K562 (cell line): ENCODE measurements around the gene FAM120B. TPM values are rescaled to one million over a fixed set of nuclear protein-coding genes. Genes with fewer than 3 reads are reported as not detected.
A peak's percentile ranks its signal among the peaks of the same experiment; 100 is the strongest.

Experiments
- ATAC-seq: fragments of 200-7000 bp; cut with Tn5 transposase; 3 replicates; pipeline ENCODE4 v1.9.1; 2020; ENCODE audit warnings: moderate library complexity
- BruUV-seq: library from RNA; stranded (reverse); fragments of 400-500 nt; replicated peaks from 2 replicates; lab custom pipeline; 2021; lab: Mats Ljungman, UMichigan
- CTCF ChIA-PET: fragments of 300-600 bp; formaldehyde crosslinking; extraction: SDS; loops from one replicate; lab custom pipeline; 2021; ENCODE audit warnings: low intra/inter-chr PET ratio; lab: Yijun Ruan, JAX
- POLR2A ChIA-PET: fragments of 300-600, 350-650 bp; sonication (Branson Sonifier 250); formaldehyde crosslinking; extraction: SDS; loops from one replicate; lab custom pipeline; 2021; ENCODE audit warnings: antibody characterized with exemption, inconsistent platforms; lab: Yijun Ruan, JAX
- DNase-seq, 4 experiments: peaks; one replicate each; pipeline versions ENCODE4 v3.0.0 to v3.0.0-alpha.2; 2011 to 2018; ENCODE audit warnings: low spot score in 3 of 4, mixed read lengths in 3 of 4; ENCODE audit errors: extremely low read depth in 1 of 4
- FAIRE-seq: peaks from 2 replicates; lab custom pipeline; 2011; peaks lifted over from hg19 to GRCh38; lab: Jason Lieb, UNC
- H2AFZ ChIP-seq: 2 replicates; pipeline ENCODE4 v1.6.0; 2011; ENCODE audit warnings: low read depth, low read length, control low read depth, inconsistent platforms
- H3K27ac ChIP-seq: fragments of 200-600 bp; 3 replicates; pipeline ENCODE4 v1.8.0; 2011; ENCODE audit warnings: low read depth, mild to moderate bottlenecking, control low read depth, inconsistent platforms, low read length, moderate library complexity, mixed read lengths; ENCODE audit errors: extremely low read depth
- H3K27me3 ChIP-seq, 2 experiments: fragments of 300-600 bp in 1 of 2; 2 replicates in 1 of 2; 3 replicates in 1 of 2; pipeline versions ENCODE4 v1.6.0 to v1.8.0; 2011; ENCODE audit warnings: inconsistent platforms in 2 of 2, low read length in 2 of 2, mild to moderate bottlenecking in 1 of 2, mixed read lengths in 1 of 2, moderate library complexity in 1 of 2; ENCODE audit not compliant: control insufficient read depth in 2 of 2, insufficient read depth in 2 of 2
- H3K36me3 ChIP-seq: fragments of 300-600 bp; 3 replicates; pipeline ENCODE4 v1.8.0; 2011; ENCODE audit warnings: mild to moderate bottlenecking, low read length, inconsistent platforms; ENCODE audit not compliant: control insufficient read depth, insufficient read depth
- H3K4me1 ChIP-seq, 2 experiments: fragments of 200-600 bp in 1 of 2; replicated peaks in 1 of 2; 2 replicates in 1 of 2; 3 replicates in 1 of 2; pipeline versions ENCODE4 v1.5.1 to v1.8.0; 2011; ENCODE audit warnings: inconsistent platforms in 2 of 2, low read length in 2 of 2, mild to moderate bottlenecking in 1 of 2, mixed read lengths in 1 of 2, moderate library complexity in 1 of 2; ENCODE audit not compliant: control insufficient read depth in 2 of 2, insufficient read depth in 2 of 2
- H3K4me2 ChIP-seq: 2 replicates; pipeline ENCODE4 v1.6.1; 2011; ENCODE audit warnings: low read length, control low read depth, inconsistent platforms, mixed read lengths; ENCODE audit not compliant: insufficient read depth
- H3K4me3 ChIP-seq: fragments of 200-600 bp; sonication (generic), shearing (Covaris generic); 2 replicates; pipeline ENCODE4 v1.5.1; 2016; ENCODE audit warnings: control low read depth, inconsistent platforms
- H3K79me2 ChIP-seq: fragments of 200-600 bp; 3 replicates; pipeline ENCODE4 v1.8.0; 2011; ENCODE audit warnings: low read length, inconsistent platforms; ENCODE audit not compliant: control insufficient read depth, insufficient read depth
- H3K9ac ChIP-seq, 2 experiments: 2 replicates each; pipeline versions ENCODE4 v1.6.0 to v1.6.1; 2011; ENCODE audit warnings: low read depth in 2 of 2, low read length in 2 of 2, control low read depth in 1 of 2, inconsistent platforms in 1 of 2, mild to moderate bottlenecking in 1 of 2, mixed read lengths in 1 of 2; ENCODE audit not compliant: insufficient read depth in 1 of 2
- H3K9me1 ChIP-seq: one replicate; pipeline ENCODE4 v1.6.0; 2011; ENCODE audit warnings: inconsistent platforms, mild to moderate bottlenecking, low read length, moderate library complexity; ENCODE audit not compliant: control insufficient read depth, insufficient read depth
- H3K9me3 ChIP-seq: replicated peaks from 2 replicates; pipeline ENCODE4 v1.5.1; 2011; ENCODE audit warnings: low read depth, low read length, inconsistent platforms; ENCODE audit not compliant: control insufficient read depth, insufficient read depth
- H4K20me1 ChIP-seq: replicated peaks from 2 replicates; pipeline ENCODE4 v1.6.1; 2011; ENCODE audit warnings: low read length, inconsistent platforms, mixed read lengths; ENCODE audit not compliant: control insufficient read depth, insufficient read depth
- ARHGAP35 ChIP-seq: fragments of 450-650 bp; IDR thresholded peaks from 2 replicates; pipeline ENCODE4 v1.6.1; 2018; ENCODE audit not compliant: partially characterized antibody
- PTRF ChIP-seq: fragments of 450-650 bp; IDR thresholded peaks from 2 replicates; pipeline ENCODE4 v1.6.1; 2016; ENCODE audit warnings: mild to moderate bottlenecking, missing genetic modification characterization, missing compliant biosample characterization
- RAD21 ChIP-seq, 2 experiments: fragments of 250-450 bp in 1 of 2; fragments of 450-650 bp in 1 of 2; sonication (Bioruptor Pico) in 1 of 2; formaldehyde crosslinking in 1 of 2; IDR thresholded peaks in 1 of 2; conservative IDR thresholded peaks in 1 of 2; 2 replicates each; pipeline versions ENCODE4 v1.4.0 to v1.8.0; 2020 to 2022; ENCODE audit warnings: mild to moderate bottlenecking in 2 of 2, moderate library complexity in 1 of 2
- SMARCA4 ChIP-seq: fragments of 450-650 bp; IDR thresholded peaks from 2 replicates; pipeline ENCODE4 v1.6.1; 2016
- SMC3 ChIP-seq: conservative IDR thresholded peaks from 2 replicates; pipeline ENCODE4 v1.6.1; 2011; ENCODE audit warnings: low read depth, low read length, improper control_type of control experiment; ENCODE audit not compliant: insufficient read depth
- SRSF1 ChIP-seq: fragments of 200-400 bp; formaldehyde crosslinking; IDR thresholded peaks from 2 replicates; pipeline ENCODE4 v1.6.1; 2017; ENCODE audit warnings: mild to moderate bottlenecking, low read depth, low read length, moderate library complexity
- STAT5A ChIP-seq: IDR thresholded peaks from 2 replicates; pipeline ENCODE4 v1.6.1; 2012; ENCODE audit warnings: low read length, inconsistent platforms, borderline replicate concordance
- TCF15 ChIP-seq: fragments of 250-450 bp; sonication (Bioruptor Pico); IDR thresholded peaks from 2 replicates; pipeline ENCODE4 v1.8.0; 2022; ENCODE audit warnings: moderate library complexity, mild to moderate bottlenecking, inconsistent platforms
- XRCC4 ChIP-seq: IDR thresholded peaks from one replicate; pipeline ENCODE4 v1.6.1; 2011; ENCODE audit not compliant: insufficient read depth, insufficient read length; ENCODE audit errors: extremely low read depth
- WGBS: fragments of 100-300 bp; shearing (Covaris generic); methylation state at CpG from one replicate; pipeline ENCODE4 v1.1.6; 2016; ENCODE audit warnings: low coverage, mixed read lengths; ENCODE audit not compliant: insufficient coverage; ENCODE audit errors: missing lambda C conversion rate; 5-methylcytosine and 5-hydroxymethylcytosine counted together
- in situ Hi-C: fragments of 300-500 bp; cut with MboI; formaldehyde crosslinking; loops from 4 replicates; pipeline ENCODE4 v1.15.0; 2018; ENCODE audit warnings: inconsistent platforms, mixed read lengths
- intact Hi-C: fragments of 100-400 bp; cut with micrococcal nuclease; formaldehyde crosslinking; loops from 2 replicates; pipeline ENCODE4 v1.14.2; 2022
- polyA plus RNA-seq, 8 experiments: library from polyadenylated mRNA; depleted of rRNA in 4 of 8; stranded (reverse) in 5 of 8; unstranded in 3 of 8; fragments of >200 nt; fragmentation: Nextera tagmentation in 2 of 8; fragmentation: Illumina TruSeq in 1 of 8; extraction: Ambion mirVana in 2 of 8; extraction: Trizol in 1 of 8; gene quantifications; 2 replicates each; pipeline versions ENCODE4 v1.2.1 to v1.2.3, GENCODE V29; 2011 to 2014; ENCODE audit warnings: inconsistent platforms in 1 of 8, missing spikeins in 1 of 8
- total RNA-seq, 7 experiments: library from RNA; depleted of rRNA in 6 of 7; stranded (reverse); fragments of >200 nt in 6 of 7; fragmentation: Illumina TruSeq in 2 of 7; extraction: Trizol in 2 of 7; gene quantifications; 2 replicates each; pipeline versions ENCODE4 v1.2.1 to v1.2.3, GENCODE V29; 2011 to 2021; ENCODE audit warnings: low replicate concordance in 1 of 7
- TF ChIP-seq, protein P1 (sequence below): fragments of 250-450 bp; sonication (Bioruptor Pico); IDR thresholded peaks from 2 replicates; pipeline ENCODE4 v1.8.0; 2021; ENCODE audit warnings: mild to moderate bottlenecking, moderate library complexity
- TF ChIP-seq, protein P2 (sequence below), 3 experiments: IDR thresholded peaks in 2 of 3; conservative IDR thresholded peaks in 1 of 3; 2 replicates each; pipeline ENCODE4 v1.5.1; 2011 to 2012; ENCODE audit warnings: low read length in 3 of 3, mild to moderate bottlenecking in 3 of 3, control low read depth in 2 of 3, improper control_type of control experiment in 1 of 3, inconsistent platforms in 1 of 3, low read depth in 1 of 3, mixed read lengths in 1 of 3, moderate library complexity in 1 of 3; ENCODE audit not compliant: insufficient read depth in 2 of 3

The FAM120B gene
- total and polyA plus RNA-seq, 9 of the 15 experiments (the other 6 are each of a cell fraction or from before 2014, with no cell fraction given) = 3.5 to 22.6 (median 14.7) TPM

GRCh38 chr6:170443151-170443662 is 136.6 kb downstream of the FAM120B start:
- Histone ChIP-seq H3K9ac (no peak overlapping the region), H3K9me3 (no peaks in the 10 kb centered on the region), H3K9me1 (no peaks in the 10 kb centered on the region), H3K27ac (no peak overlapping the region), H3K4me3 (no peak overlapping the region), H3K36me3 (no peaks in the 10 kb centered on the region), H3K4me1 (peaks cover 0 to 12% of the 10 kb centered on the region in 2 experiments; a peak in 2 of 5 replicates), H3K27me3 (peaks cover 49 to 83% of the 10 kb centered on the region in 2 experiments), H3K79me2 (no peaks in the 10 kb centered on the region), H3K4me2 (no peak overlapping the region), H2AFZ (no peak overlapping the region), H4K20me1 (peaks cover 5% of the 10 kb centered on the region)
- BruUV-seq = no TSS peak
- ATAC-seq (peak; percentile 56), DNase-seq (no peak), FAIRE-seq (no peak)
- ChIA-PET POLR2A (interaction anchor here (0.6 to 1.6 kb wide), 3 partner anchors 18 to 742 kb away, joined by 3 to 5 read pairs (median 3); no protein-coding TSS in a partner anchor), CTCF (no interaction called here)
- TF ChIP-seq TCF15 (CRISPR knock-in tag) = no peak
- TF ChIP-seq SMARCA4 = no peak
- TF ChIP-seq, protein P1, sequence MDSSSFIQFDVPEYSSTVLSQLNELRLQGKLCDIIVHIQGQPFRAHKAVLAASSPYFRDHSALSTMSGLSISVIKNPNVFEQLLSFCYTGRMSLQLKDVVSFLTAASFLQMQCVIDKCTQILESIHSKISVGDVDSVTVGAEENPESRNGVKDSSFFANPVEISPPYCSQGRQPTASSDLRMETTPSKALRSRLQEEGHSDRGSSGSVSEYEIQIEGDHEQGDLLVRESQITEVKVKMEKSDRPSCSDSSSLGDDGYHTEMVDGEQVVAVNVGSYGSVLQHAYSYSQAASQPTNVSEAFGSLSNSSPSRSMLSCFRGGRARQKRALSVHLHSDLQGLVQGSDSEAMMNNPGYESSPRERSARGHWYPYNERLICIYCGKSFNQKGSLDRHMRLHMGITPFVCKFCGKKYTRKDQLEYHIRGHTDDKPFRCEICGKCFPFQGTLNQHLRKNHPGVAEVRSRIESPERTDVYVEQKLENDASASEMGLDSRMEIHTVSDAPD = no peak
- TF ChIP-seq, protein P2, sequence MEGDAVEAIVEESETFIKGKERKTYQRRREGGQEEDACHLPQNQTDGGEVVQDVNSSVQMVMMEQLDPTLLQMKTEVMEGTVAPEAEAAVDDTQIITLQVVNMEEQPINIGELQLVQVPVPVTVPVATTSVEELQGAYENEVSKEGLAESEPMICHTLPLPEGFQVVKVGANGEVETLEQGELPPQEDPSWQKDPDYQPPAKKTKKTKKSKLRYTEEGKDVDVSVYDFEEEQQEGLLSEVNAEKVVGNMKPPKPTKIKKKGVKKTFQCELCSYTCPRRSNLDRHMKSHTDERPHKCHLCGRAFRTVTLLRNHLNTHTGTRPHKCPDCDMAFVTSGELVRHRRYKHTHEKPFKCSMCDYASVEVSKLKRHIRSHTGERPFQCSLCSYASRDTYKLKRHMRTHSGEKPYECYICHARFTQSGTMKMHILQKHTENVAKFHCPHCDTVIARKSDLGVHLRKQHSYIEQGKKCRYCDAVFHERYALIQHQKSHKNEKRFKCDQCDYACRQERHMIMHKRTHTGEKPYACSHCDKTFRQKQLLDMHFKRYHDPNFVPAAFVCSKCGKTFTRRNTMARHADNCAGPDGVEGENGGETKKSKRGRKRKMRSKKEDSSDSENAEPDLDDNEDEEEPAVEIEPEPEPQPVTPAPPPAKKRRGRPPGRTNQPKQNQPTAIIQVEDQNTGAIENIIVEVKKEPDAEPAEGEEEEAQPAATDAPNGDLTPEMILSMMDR (IDR thresholded peaks at IDR 0.05 in 2 of 3, conservative IDR thresholded peaks at IDR 0.05 in 1 of 3; ENCODE audit: insufficient read depth in 2 of 3, low read depth in 1 of 3, low read length in 3 of 3) = peak in 2 of 3 experiments; percentile 19 to 35; a peak in 3 of 6 replicates
- peak in 1 of 2 experiments; percentile 20; a peak in 1 of 4 replicates for TF ChIP-seq RAD21 (CRISPR knock-in tag; conservative IDR thresholded peaks at IDR 0.05 in 1 of 2, IDR thresholded peaks at IDR 0.05 in 1 of 2)
- TF ChIP-seq SMC3 = 0 out of 2 replicates have a peak, but pooled peaks have one; percentile 14
- no peak for TF ChIP-seq XRCC4
- TF ChIP-seq ARHGAP35 = no peak
- TF ChIP-seq SRSF1 = no peak
- no peak for TF ChIP-seq PTRF (tag)
- TF ChIP-seq STAT5A = no peak
- intact Hi-C loops (no loop called here), in situ Hi-C loops (no loop called here)
- WGBS = 0% methylated on average over 8 of the region's 8 CpGs
